NCI-H1694 (cell line): ENCODE data around the gene TRIM59.

Source experiments
- DNase-seq: peaks from one replicate; lab custom pipeline; 2025; lab: John Stamatoyannopoulos, UW

The TRIM59 gene

GRCh38 chr3:160402221-160403027 lies 47.2 kb downstream of the TRIM59 start:
- DNase-seq = no peak

GRCh38 chr3:160401291-160402095 lies 48.1 kb downstream of the TRIM59 start:
- no peak for DNase-seq

DNA sequence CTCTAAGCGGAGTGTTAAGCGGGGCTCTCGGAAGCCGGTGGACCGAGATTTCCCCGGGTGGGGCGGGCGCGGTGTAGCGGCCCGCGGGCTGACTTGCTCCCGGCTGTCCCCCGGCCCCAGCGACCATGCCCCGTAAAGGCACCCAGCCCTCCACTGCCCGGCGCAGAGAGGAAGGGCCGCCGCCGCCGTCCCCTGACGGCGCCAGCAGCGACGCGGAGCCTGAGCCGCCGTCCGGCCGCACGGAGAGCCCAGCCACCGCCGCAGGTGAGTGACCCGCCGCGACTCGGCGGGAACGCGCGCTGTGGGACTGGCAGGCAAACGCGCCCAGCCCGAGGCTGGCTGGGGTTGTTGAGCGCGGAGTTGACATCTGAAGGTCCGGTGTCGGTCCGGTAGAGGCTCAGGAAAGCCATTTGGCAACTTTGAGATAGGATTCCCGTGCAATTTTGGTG lies 48.9 kb downstream of the TRIM59 start:
- DNase-seq = no peak

DNA sequence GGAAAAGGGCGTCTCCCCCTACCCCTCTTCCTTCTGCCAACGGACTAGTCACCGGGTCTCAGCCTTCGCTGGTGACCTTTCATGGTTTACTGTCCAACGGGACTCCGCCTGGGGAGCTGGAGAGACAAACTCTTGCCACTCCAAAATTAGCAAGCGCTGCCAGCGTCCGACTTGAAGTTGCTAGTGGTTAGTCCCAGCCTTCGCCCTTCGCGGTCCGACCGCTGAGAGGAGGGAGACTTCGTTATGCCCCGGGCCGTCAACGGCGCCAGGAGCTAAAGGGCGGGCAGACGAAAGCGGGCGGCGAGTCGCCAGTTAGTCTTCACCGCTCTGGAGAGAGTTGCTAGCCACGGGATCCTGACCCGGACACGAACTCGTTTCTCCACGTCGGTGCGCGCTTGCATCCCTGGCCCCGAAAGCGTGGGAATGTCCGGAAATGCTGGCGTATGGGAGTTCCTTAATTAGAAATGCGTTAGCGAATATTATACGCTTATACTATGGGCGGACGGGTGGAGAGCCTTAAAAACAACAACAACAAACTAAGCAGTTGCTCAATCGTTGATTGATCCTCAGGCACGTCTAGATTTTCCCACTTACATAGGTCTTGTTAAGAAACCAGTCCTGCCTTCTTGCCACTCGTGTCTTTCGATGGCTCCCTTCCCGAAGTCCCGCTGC lies 49.4 kb downstream of the TRIM59 start:
- DNase-seq = no peak

DNA sequence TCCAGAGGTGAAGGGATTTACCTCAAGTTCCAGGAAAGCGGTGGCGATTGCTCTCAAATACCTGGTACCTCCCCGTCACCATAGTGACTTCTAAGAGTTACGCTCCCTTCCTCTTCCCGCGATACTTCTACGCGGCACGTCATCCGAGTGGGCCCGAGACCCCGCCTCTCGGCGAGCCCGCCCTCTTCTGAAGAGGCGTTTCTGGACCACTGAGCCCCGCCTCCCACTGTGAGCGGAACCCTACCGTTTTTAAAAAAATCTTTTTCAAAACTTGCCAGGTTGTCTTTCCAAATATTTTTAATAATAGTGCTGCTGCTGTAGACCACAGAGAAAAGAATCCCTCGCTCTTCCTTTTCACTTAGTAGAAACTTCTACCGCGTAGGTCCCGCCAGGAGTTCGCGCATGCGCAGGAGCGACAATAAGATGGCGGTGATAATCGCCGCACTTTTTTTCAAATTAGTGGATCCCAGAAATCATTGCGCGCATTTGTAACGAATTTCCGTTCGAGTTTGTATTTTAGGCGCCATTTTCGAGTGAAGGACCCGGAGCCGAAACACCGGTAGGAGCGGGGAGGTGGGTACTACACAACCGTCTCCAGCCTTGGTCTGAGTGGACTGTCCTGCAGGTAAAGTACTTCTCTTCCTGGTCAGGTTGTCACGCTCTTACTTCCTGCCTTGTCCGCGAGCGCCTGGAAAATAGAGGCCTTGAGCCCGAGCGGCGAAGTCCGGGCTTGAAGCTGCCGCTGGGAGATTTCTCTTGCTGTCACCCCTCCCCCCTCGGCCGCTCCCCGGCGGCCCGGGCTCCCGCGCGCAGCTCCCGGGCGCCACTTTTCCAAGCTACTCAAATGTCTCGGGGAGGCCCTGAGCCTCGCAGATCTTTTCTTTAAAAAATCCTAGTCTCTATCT lies 50.2 kb downstream of the TRIM59 start, which contains the start of the genes IFT80 and SMC4:
Gene IFT80, minus strand, starts transcription at position 101 of the 905 bp plus-strand sequence. CDS start 14,625 bp downstream, outside the sequence.
Gene SMC4, plus strand, starts transcription at position 526 of the 905 bp plus-strand sequence. CDS start 1,177 bp downstream, outside the sequence.
- peak; percentile 95 for DNase-seq

GRCh38 chr3:160398820-160399124 lies 50.8 kb downstream of the TRIM59 start:
- no peak for DNase-seq

DNA sequence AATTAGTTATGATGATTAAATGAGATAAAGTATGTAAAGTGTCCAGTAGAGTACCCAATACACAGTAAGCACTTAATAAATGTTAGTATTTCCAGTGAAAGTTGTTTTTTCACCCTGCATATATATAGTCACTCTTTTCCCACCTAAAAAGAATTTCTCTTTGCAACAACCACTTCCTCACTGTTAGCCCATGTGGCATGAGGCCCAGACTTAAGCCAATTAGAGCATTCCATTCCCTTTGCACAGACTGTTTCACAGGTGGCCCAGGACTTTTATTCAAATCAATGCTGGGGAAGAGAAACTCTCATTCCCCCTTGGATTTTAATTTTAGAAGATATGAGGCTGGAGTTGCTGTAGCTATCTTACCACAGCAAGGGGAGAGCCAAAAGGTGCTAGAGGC lies 54.3 kb downstream of the TRIM59 start:
- DNase-seq = no peak

- DNase-seq = no peak
Measured at GRCh38 chr3:160394009-160394392, 55.6 kb downstream of the TRIM59 start.

GRCh38 chr3:160393346-160394008 lies 56.1 kb downstream of the TRIM59 start:
- no peak for DNase-seq

DNA sequence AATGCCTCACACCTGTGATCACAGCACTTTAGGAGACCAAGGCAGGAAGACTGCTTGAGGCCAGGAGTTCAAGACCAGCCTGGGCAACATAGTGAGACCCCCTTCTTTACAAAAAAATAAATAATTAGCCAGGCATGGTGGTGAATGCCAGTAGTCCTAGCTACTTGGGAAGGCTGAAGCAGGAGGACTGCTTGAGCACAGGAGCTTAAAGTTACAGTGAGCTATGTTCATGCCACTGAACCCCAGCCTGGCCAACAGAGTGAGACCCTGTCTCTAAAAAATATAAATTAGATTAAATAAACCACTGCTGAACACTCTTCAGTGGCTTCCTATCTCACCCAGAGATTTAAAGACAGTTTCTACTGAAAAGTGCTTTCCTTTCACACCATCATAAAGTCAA lies 56.8 kb downstream of the TRIM59 start:
- DNase-seq = no peak

GRCh38 chr3:160390565-160391138 lies 58.9 kb downstream of the TRIM59 start:
- DNase-seq = no peak
